GM21786 (cell line): ENCODE measurements around the gene MYO9B.

ENCODE experiments used
- ATAC-seq: cut with Tn5 transposase; IDR thresholded peaks from one replicate; pipeline ENCODE4 v1.9.1; 2021; ENCODE audit not compliant: unreplicated experiment

The MYO9B gene

DNA sequence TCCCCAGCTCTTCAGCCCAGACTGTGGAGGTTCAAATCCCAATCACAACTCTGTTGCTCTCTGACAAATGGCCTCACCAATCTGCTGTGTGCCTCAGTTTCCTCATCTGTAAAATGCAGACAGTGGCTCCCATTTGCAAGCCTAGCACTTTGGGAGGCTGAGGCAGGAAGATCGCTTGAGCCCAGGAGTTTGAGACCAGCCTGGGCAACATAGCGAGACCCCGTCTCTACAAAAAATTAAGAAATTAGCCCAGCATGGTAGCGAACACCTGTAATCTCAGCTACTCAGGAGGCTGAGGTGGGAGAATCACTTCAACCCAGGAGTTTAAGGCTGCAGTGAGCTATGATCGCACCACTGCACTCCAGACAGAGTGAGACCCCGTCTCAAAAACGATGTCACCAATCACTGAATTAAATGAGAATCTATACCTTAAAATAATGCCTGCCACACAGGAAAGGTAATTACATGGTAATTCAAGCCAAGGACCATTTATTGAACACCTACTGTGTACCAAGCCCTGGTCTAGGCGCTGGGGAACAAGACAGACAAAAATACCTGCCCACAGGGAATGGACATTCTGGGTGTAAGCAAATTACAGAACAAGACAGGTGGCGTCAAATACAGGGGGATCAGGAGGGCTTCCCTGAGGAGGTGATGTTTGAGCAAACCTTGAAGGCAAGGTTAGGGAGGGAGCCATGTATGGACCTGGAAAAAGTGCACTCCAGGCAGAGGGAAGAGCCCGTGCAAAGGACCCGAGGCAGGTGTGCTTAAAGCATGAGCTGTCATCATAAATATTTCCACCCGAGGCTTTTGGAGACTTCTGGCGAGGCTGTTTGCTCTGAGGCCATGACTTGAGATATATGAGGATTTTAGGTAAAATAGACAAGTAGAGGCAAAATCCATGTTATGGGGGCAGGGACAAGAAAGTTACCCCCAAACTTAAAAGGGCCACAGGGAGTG lies 162.4 kb downstream of the MYO9B start:
- ATAC-seq, result no peak

- ATAC-seq, result no peak
Observed at GRCh38 chr19:17240062-17240752, 164.6 kb downstream of the MYO9B start.

GRCh38 chr19:17240826-17241399 lies 165.3 kb downstream of the MYO9B start:
- no peak for ATAC-seq

DNA sequence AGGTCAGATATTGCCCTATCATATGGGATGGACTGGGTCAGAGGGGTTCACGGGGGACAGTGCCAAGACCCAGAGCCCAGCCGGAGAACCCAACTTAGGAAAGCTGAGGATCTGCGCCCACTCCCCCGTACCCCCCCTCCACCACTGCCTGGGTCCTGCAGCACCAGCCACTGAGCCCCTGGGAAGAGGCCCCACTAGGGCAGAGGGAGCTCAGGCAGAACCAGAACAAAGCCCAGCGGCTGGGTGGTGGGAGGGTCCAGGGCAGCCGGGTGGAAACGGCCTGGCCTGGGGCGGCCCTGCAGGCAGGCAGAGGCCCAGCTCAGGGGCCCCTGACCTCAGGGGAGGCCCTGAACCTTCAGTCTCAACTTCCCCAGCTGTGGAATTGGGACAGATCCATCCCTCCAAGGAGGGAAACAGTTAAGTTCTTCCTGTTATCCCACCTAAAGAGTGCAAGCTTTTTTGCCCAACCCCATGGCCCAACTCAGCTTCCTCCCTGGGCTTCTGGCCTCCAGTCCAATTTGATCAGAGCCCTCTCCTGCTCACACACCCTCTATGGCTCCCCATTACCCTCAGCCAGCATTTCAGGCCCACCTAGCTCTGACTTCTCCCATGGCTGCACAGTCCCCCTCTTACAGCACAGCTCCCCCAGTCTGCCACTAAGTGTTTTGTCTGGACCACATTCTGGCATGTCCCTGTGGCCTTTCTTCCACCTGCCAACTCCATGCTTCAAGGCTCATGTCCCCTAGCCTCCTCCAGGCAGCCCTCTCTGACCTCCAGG lies 167.0 kb downstream of the MYO9B start:
- no peak for ATAC-seq

- no peak for ATAC-seq
Observed at GRCh38 chr19:17243211-17243829, 167.7 kb downstream of the MYO9B start.

- no peak for ATAC-seq
Observed at GRCh38 chr19:17243830-17244617, 168.4 kb downstream of the MYO9B start.

DNA sequence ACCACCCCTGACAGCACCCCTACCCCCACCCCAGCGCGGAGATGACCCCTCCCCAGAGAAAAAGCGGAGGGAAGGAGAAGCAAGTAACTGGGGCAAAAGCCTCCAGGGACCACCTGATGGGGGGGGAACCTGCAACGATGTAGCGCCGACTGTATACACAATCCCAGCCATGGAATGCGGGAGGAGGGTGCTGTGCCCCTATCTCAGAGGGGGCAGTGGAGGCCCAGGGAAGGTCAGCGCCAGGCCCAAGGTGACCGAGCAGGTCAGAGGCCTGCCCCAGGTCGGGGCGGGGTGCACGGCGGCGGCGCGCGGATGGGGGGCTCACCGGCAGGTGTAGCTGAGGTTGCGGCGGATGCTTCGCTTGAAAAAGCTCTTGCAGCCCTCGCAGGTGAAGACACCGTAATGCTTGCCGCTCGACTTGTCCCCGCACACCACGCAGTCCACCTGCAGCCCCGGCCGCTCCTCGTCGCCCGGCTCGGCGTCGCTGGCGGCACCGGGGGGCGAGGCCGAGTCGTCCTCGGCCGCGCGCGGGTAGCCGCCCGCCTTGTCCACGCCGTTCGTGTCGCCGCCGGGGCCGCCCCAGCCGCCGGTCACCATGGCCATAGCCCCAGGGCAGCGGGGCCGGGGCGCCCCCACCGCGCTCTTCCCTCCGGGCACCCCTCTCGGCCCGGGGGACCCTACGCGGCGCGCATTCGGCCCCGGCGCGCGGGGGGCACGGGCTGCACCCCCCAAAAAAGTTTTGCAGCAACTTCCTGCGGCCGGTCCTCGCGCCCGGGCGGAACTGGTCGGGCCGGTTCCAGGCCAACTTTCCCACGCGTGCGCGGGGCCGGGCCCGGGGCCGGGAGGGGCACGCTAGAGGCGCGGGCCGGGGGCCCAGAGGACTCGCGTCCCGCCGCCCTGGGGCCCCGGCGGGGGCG lies 169.3 kb downstream of the MYO9B start:
- no peak for ATAC-seq

GRCh38 chr19:17245535-17245984 lies 170.0 kb downstream of the MYO9B start, which contains the start of gene NR2F6:
Gene NR2F6, minus strand, starts transcription at chr19:17245919. Its CDS starts 699 bp downstream, at chr19:17245220.
- ATAC-seq, result no peak

GRCh38 chr19:17246681-17247425 lies 171.3 kb downstream of the MYO9B start:
- no peak for ATAC-seq

DNA sequence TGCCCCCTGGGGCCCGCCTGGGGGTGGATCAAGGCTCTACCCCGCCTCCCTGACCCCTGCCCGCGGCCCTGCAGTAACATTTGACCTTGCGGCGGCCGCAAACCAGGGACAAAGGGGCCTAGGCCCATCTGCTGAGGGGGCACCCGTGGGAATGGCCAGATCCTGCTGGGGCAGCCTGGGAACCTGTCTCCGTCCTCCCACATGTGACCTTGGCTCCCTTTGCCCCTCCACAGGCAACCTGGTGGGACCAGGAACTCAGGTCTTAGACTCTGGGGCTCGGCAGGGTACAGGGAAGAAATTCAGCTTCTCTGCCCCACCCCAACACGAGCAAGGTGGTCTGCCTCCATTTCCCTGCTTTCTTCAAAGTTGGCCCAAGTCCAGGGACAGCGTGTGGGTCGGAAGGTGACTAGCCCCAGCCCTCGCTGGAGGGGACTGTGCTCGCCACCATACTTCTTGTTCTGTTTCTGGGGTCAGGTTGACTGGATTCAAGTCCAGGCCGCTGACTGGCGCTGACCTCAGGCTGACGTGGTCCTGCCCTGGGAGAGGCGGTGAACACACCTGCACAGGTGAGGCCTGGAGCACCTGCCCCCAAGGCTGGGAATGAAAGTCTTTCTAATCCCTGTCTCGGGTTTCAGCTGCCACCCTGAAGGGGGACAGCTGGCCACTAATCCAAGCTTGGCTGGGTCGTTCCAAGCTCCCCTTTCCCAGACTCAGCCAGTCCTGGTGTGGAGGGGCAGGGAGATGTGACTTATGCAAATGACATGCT lies 172.6 kb downstream of the MYO9B start:
- ATAC-seq, result no peak

- no peak for ATAC-seq
Observed at GRCh38 chr19:17249887-17250548, 174.4 kb downstream of the MYO9B start.

- ATAC-seq, result no peak
Observed at GRCh38 chr19:17254636-17255035, 179.1 kb downstream of the MYO9B start.

DNA sequence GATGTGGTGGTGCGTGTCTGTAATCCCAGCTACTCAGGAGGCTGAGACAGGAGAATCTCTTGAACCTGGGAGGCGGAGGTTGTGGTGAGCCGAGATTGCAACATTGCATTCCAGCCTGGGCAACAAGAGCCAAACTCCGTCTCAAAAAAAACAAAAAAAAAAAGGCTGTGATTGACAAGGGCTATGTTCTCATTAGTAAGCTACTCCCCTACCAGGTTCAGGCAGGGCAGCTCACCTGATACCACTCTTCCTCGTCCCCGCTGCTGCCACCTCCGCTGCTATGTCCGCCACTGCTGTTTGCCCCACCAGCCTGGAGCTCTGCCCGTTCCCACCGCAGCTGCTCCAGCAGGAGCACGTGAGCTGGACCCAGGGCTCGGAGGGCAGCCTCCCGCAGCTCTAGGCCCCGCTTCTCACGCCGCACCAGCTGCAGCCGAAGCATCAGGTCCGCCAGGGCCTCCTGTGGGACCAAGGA lies 179.6 kb downstream of the MYO9B start:
- no peak for ATAC-seq

- ATAC-seq, result no peak
Observed at GRCh38 chr19:17256130-17256529, 180.6 kb downstream of the MYO9B start.

GRCh38 chr19:17259118-17259780 lies 183.7 kb downstream of the MYO9B start:
- ATAC-seq, result no peak

- ATAC-seq, result no peak
Observed at GRCh38 chr19:17259934-17260333, 184.4 kb downstream of the MYO9B start.
